ENCODE results near the gene PRKG1.

Gene PRKG1

DNA sequence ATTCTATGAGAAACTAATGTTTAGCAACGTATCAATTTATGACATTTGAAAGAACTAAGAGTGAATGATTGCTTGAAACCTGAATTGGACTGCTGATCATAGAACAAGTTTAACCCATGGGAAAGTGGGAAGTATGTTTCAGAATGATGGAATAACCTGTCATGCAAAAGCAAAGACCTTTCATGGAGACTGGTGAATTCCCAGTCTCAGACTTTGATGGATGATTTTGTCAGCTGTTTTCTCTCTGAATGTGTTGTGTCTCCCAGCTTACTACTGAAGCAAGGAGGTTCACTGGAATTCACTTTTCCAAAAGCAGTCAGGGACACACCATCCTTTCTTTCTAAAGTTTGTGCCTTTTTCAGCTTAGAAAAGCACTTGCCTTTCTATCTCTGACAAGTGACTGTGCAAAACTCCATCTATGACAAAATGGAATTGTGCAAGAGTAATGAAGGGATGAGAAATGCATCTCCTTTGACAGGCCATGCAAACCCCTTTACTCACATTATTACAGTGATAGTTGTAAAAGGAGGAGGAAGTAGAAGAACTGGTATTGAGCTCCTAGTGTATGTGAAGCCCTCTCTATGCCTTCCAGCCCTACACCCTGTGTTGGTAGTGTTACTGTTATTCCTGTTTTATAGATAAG, 176.1 kb downstream of the PRKG1 start:
- H3F3A ChIP-seq (ENCODE audit: insufficient read depth): no peaks in the 10 kb centered on the region
- H3K27ac ChIP-seq (ENCODE audit: low read depth, low read length): no peak overlapping the region
- H3K4me2 ChIP-seq (ENCODE audit: low read depth, low read length, poor library complexity, severe bottlenecking): no peak overlapping the region
- H3K4me3 ChIP-seq (ENCODE audit: insufficient read depth, low read length, poor library complexity, severe bottlenecking): no peak overlapping the region
- H3K9me3 ChIP-seq (ENCODE audit: insufficient read depth, low read length): no peaks in the 10 kb centered on the region
- no peaks in the 10 kb centered on the region for H3K27me3 ChIP-seq (ENCODE audit: low read length)
- H3K79me2 ChIP-seq (ENCODE audit: insufficient read depth, low read length): no peaks in the 10 kb centered on the region
- H4K20me1 ChIP-seq (ENCODE audit: low read depth, low read length): no peaks in the 10 kb centered on the region
- no peak overlapping the region for H2AFZ ChIP-seq (ENCODE audit: low read depth, low read length, severe bottlenecking)
- TF ChIP-seq EZH2phosphoT487 (conservative IDR thresholded peaks at IDR 0.05; ENCODE audit: low read length): no peak
- TF ChIP-seq, protein P1, sequence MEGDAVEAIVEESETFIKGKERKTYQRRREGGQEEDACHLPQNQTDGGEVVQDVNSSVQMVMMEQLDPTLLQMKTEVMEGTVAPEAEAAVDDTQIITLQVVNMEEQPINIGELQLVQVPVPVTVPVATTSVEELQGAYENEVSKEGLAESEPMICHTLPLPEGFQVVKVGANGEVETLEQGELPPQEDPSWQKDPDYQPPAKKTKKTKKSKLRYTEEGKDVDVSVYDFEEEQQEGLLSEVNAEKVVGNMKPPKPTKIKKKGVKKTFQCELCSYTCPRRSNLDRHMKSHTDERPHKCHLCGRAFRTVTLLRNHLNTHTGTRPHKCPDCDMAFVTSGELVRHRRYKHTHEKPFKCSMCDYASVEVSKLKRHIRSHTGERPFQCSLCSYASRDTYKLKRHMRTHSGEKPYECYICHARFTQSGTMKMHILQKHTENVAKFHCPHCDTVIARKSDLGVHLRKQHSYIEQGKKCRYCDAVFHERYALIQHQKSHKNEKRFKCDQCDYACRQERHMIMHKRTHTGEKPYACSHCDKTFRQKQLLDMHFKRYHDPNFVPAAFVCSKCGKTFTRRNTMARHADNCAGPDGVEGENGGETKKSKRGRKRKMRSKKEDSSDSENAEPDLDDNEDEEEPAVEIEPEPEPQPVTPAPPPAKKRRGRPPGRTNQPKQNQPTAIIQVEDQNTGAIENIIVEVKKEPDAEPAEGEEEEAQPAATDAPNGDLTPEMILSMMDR (IDR thresholded peaks at IDR 0.05; ENCODE audit: insufficient read depth, low read length, poor library complexity, severe bottlenecking): no peak
- no peaks in the 10 kb centered on the region for H3K9me2 ChIP-seq (replicated peaks; ENCODE audit: insufficient read depth, low read length)
- no peaks in the 10 kb centered on the region for H3K36me3 ChIP-seq (ENCODE audit: low read length)
- no peak overlapping the region for H3K9ac ChIP-seq (ENCODE audit: low read length)

DNA sequence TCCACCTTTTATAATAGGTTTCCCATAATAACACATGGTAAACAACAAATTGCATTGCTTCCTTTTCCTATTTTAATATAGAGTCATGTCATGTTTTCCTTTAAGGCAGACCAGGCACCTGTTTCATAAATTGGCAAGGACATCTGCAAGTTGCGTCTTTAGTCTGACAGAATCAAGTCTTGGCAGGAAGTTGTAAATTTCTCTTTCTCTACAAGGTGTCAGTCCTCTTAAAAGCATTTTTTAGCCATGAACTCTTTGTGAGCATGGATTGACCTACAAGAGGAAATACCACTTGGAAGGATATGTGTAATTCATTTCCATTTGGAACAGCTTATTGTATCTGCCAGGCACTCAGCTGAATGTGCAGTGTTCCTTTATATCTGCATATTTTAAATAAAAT, 176.8 kb downstream of the PRKG1 start:
- Histone ChIP-seq H2AFZ (ENCODE audit: low read depth, low read length, severe bottlenecking) (no peak overlapping the region), H3F3A (ENCODE audit: insufficient read depth) (no peaks in the 10 kb centered on the region), H3K27ac (ENCODE audit: low read depth, low read length) (no peak overlapping the region), H3K79me2 (ENCODE audit: insufficient read depth, low read length) (no peaks in the 10 kb centered on the region), H4K20me1 (ENCODE audit: low read depth, low read length) (no peaks in the 10 kb centered on the region), H3K4me3 (ENCODE audit: insufficient read depth, low read length, poor library complexity, severe bottlenecking) (no peak overlapping the region), H3K9me3 (ENCODE audit: insufficient read depth, low read length) (no peaks in the 10 kb centered on the region), H3K27me3 (ENCODE audit: low read length) (no peaks in the 10 kb centered on the region), H3K36me3 (ENCODE audit: low read length) (no peaks in the 10 kb centered on the region), H3K9ac (ENCODE audit: low read length) (no peak overlapping the region), H3K4me2 (ENCODE audit: low read depth, low read length, poor library complexity, severe bottlenecking) (no peak overlapping the region), H3K9me2 (replicated peaks; ENCODE audit: insufficient read depth, low read length) (no peaks in the 10 kb centered on the region)
- TF ChIP-seq EZH2phosphoT487 (conservative IDR thresholded peaks at IDR 0.05; ENCODE audit: low read length): no peak
- TF ChIP-seq, protein P1 (IDR thresholded peaks at IDR 0.05; ENCODE audit: insufficient read depth, low read length, poor library complexity, severe bottlenecking): no peak

DNA sequence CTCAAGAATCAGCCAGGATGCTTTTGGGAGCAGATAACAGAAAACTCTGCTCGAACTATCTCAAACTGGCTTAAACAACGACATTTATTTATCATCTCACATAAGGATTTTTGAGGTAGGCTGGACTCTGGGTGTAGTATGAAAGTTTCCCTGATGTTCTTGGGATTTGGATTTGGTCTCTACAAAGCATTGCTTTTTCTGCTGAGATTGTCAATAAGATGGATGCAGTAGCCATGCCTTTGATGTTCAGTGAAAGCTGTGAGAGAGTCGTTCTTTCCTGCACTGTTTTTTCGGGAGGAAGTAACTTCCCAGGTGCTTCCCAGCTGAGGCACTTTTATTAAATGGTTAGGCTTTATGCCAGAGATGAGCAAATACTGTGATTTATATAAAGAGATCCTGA, 181.1 kb downstream of the PRKG1 start:
- H4K20me1 ChIP-seq (ENCODE audit: low read depth, low read length): no peaks in the 10 kb centered on the region
- H3K4me3 ChIP-seq (ENCODE audit: insufficient read depth, low read length, poor library complexity, severe bottlenecking): no peak overlapping the region
- H3K4me2 ChIP-seq (ENCODE audit: low read depth, low read length, poor library complexity, severe bottlenecking): no peak overlapping the region
- TF ChIP-seq EZH2phosphoT487 (conservative IDR thresholded peaks at IDR 0.05; ENCODE audit: low read length): no peak
- TF ChIP-seq, protein P1 (IDR thresholded peaks at IDR 0.05; ENCODE audit: insufficient read depth, low read length, poor library complexity, severe bottlenecking): no peak
- H3K9ac ChIP-seq (ENCODE audit: low read length): no peak overlapping the region
- H3K27ac ChIP-seq (ENCODE audit: low read depth, low read length): no peak overlapping the region
- H3K9me2 ChIP-seq (replicated peaks; ENCODE audit: insufficient read depth, low read length): no peaks in the 10 kb centered on the region
- no peaks in the 10 kb centered on the region for H3K27me3 ChIP-seq (ENCODE audit: low read length)
- no peak overlapping the region for H2AFZ ChIP-seq (ENCODE audit: low read depth, low read length, severe bottlenecking)
- H3F3A ChIP-seq (ENCODE audit: insufficient read depth): no peaks in the 10 kb centered on the region
- no peaks in the 10 kb centered on the region for H3K79me2 ChIP-seq (ENCODE audit: insufficient read depth, low read length)
- no peaks in the 10 kb centered on the region for H3K9me3 ChIP-seq (ENCODE audit: insufficient read depth, low read length)
- H3K36me3 ChIP-seq (ENCODE audit: low read length): no peaks in the 10 kb centered on the region
